ENCODE results near the gene C3orf18. TPM values are rescaled to one million over a fixed set of nuclear protein-coding genes. Genes with fewer than 3 reads are reported as not detected.

C3orf18 gene
- total RNA-seq, 5 donors from 2014 or later (not counting 1 experiment from before 2014, with no cell fraction given), result 15.3 to 24.7 (median 19.5) TPM

GRCh38 chr3:50600141-50600753 lies 32.7 kb upstream of the C3orf18 start:
- Histone ChIP-seq H3K27ac (ENCODE audit: low read length) (peak overlapping the region; percentile 76), H3K9me3 (no peaks in the 10 kb centered on the region), H3K4me1 (ENCODE audit: control insufficient read depth in 1 of 2, extremely low read depth in 1 of 2, insufficient read depth in 2 of 2, low read length in 2 of 2) (peaks cover 46 to 72% of the 10 kb centered on the region in 2 experiments), H3K36me3 (ENCODE audit: control insufficient read depth in 2 of 2, extremely low read depth in 1 of 2, insufficient read depth in 1 of 2, low read length in 1 of 2) (peaks cover 0 to 30% of the 10 kb centered on the region in 2 donors), H3K4me3 (ENCODE audit: control insufficient read depth in 1 of 2, extremely low read depth in 1 of 2, low read length in 1 of 2) (peak overlapping the region in 1 of 2 donors; percentile 5), H3K27me3 (replicated peaks in 1 of 2; ENCODE audit: control insufficient read depth in 2 of 2, extremely low read depth in 1 of 2, insufficient read depth in 2 of 2, low read length in 1 of 2) (no peaks in the 10 kb centered on the region)
- H3K36me3 Mint-ChIP-seq, result peaks cover 16% of the 10 kb centered on the region
- ChIA-PET CTCF (no interaction called here), POLR2A (no interaction called here)
- H3K4me1 Mint-ChIP-seq, result peaks cover 71 to 82% (median 78%) of the 10 kb centered on the region in 3 donors
- H3K9me3 Mint-ChIP-seq, result no peaks in the 10 kb centered on the region
- ATAC-seq (replicated peaks in 1 of 4) (no peak), DNase-seq (no peak)
- 82% methylated on average over 6 of the region's 9 CpGs for WGBS (ENCODE audit: insufficient coverage)
- no peaks in the 10 kb centered on the region for H3K27me3 Mint-ChIP-seq
- peak overlapping the region in 1 of 3 donors; percentile 93 for H3K4me3 Mint-ChIP-seq
- H3K27ac Mint-ChIP-seq, result peak overlapping the region; percentile 99 to 100

GRCh38 chr3:50599716-50600118 lies 32.2 kb upstream of the C3orf18 start:
- peaks cover 70 to 82% (median 78%) of the 10 kb centered on the region in 3 donors for H3K4me1 Mint-ChIP-seq
- Histone ChIP-seq H3K9me3 (no peaks in the 10 kb centered on the region), H3K27ac (ENCODE audit: low read length) (peak overlapping the region; percentile 76), H3K27me3 (replicated peaks in 1 of 2; ENCODE audit: control insufficient read depth in 2 of 2, extremely low read depth in 1 of 2, insufficient read depth in 2 of 2, low read length in 1 of 2) (no peaks in the 10 kb centered on the region), H3K4me1 (ENCODE audit: control insufficient read depth in 1 of 2, extremely low read depth in 1 of 2, insufficient read depth in 2 of 2, low read length in 2 of 2) (peaks cover 41 to 68% of the 10 kb centered on the region in 2 experiments), H3K4me3 (ENCODE audit: control insufficient read depth in 1 of 2, extremely low read depth in 1 of 2, low read length in 1 of 2) (peak overlapping the region in 1 of 2 donors; percentile 5), H3K36me3 (ENCODE audit: control insufficient read depth in 2 of 2, extremely low read depth in 1 of 2, insufficient read depth in 1 of 2, low read length in 1 of 2) (peaks cover 0 to 24% of the 10 kb centered on the region in 2 donors)
- ChIA-PET POLR2A (no interaction called here), CTCF (no interaction called here)
- H3K27me3 Mint-ChIP-seq, result no peaks in the 10 kb centered on the region
- WGBS (ENCODE audit: insufficient coverage), result 100% methylated on average over 1 of the region's 1 CpG
- H3K9me3 Mint-ChIP-seq, result no peaks in the 10 kb centered on the region
- no peak for ATAC-seq (replicated peaks in 1 of 4)
- H3K36me3 Mint-ChIP-seq, result peaks cover 12% of the 10 kb centered on the region
- H3K27ac Mint-ChIP-seq, result peak overlapping the region; percentile 99 to 100
- DNase-seq, result no peak
- H3K4me3 Mint-ChIP-seq, result peak overlapping the region in 1 of 3 donors; percentile 93

GRCh38 chr3:50599115-50599715 lies 31.7 kb upstream of the C3orf18 start:
- Mint-ChIP-seq H3K4me3 (peak overlapping the region in 1 of 3 donors; percentile 93), H3K36me3 (peaks cover 9% of the 10 kb centered on the region), H3K9me3 (no peaks in the 10 kb centered on the region), H3K27ac (peak overlapping the region; percentile 99 to 100), H3K27me3 (no peaks in the 10 kb centered on the region), H3K4me1 (peaks cover 70 to 82% (median 78%) of the 10 kb centered on the region in 3 donors)
- Histone ChIP-seq H3K27ac (ENCODE audit: low read length) (no peak overlapping the region), H3K36me3 (ENCODE audit: control insufficient read depth in 2 of 2, extremely low read depth in 1 of 2, insufficient read depth in 1 of 2, low read length in 1 of 2) (peaks cover 0 to 19% of the 10 kb centered on the region in 2 donors), H3K4me1 (ENCODE audit: control insufficient read depth in 1 of 2, extremely low read depth in 1 of 2, insufficient read depth in 2 of 2, low read length in 2 of 2) (peaks cover 37 to 68% of the 10 kb centered on the region in 2 experiments), H3K9me3 (no peaks in the 10 kb centered on the region), H3K4me3 (ENCODE audit: control insufficient read depth in 1 of 2, extremely low read depth in 1 of 2, low read length in 1 of 2) (no peak overlapping the region), H3K27me3 (replicated peaks in 1 of 2; ENCODE audit: control insufficient read depth in 2 of 2, extremely low read depth in 1 of 2, insufficient read depth in 2 of 2, low read length in 1 of 2) (no peaks in the 10 kb centered on the region)
- CTCF ChIA-PET, result interaction anchor here in 1 of 2 donors (1.1 kb wide), 1 partner anchor 28 kb away, joined by 10 read pairs; no protein-coding TSS in a partner anchor
- ATAC-seq (replicated peaks in 1 of 4) (no peak), DNase-seq (no peak)
- 98% methylated on average over 5 of the region's 6 CpGs for WGBS (ENCODE audit: insufficient coverage)
- POLR2A ChIA-PET, result no interaction called here

GRCh38 chr3:50594253-50594785 lies 26.8 kb upstream of the C3orf18 start:
- ChIA-PET CTCF (interaction anchor here in 1 of 2 donors (0.8 kb wide), 1 partner anchor 18 kb away, joined by 3 read pairs; the partner anchor contains the start of gene CISH), POLR2A (interaction anchor here in 1 of 2 donors (1.3 kb wide), 1 partner anchor 15 kb away, joined by 6 read pairs; no protein-coding TSS in a partner anchor)
- no peaks in the 10 kb centered on the region for H3K9me3 Mint-ChIP-seq
- peaks cover 0 to 3% of the 10 kb centered on the region in 2 donors for H3K36me3 ChIP-seq (ENCODE audit: control insufficient read depth in 2 of 2, extremely low read depth in 1 of 2, insufficient read depth in 1 of 2, low read length in 1 of 2)
- ATAC-seq (replicated peaks in 1 of 4) (no peak), DNase-seq (no peak)
- H3K4me3 Mint-ChIP-seq, result no peak overlapping the region
- H3K27ac ChIP-seq (ENCODE audit: low read length), result no peak overlapping the region
- no peak overlapping the region for H3K4me3 ChIP-seq (ENCODE audit: control insufficient read depth in 1 of 2, extremely low read depth in 1 of 2, low read length in 1 of 2)
- peaks cover 56 to 81% (median 71%) of the 10 kb centered on the region in 3 donors for H3K4me1 Mint-ChIP-seq
- H3K9me3 ChIP-seq, result no peaks in the 10 kb centered on the region
- peak overlapping the region; percentile 96 to 98 for H3K27ac Mint-ChIP-seq
- peaks cover 21 to 61% of the 10 kb centered on the region in 2 experiments for H3K4me1 ChIP-seq (ENCODE audit: control insufficient read depth in 1 of 2, extremely low read depth in 1 of 2, insufficient read depth in 2 of 2, low read length in 2 of 2)
- no CpG with 5 or more reads among the region's 2 CpGs for WGBS (ENCODE audit: insufficient coverage)
- no peaks in the 10 kb centered on the region for H3K36me3 Mint-ChIP-seq
- no peaks in the 10 kb centered on the region for H3K27me3 ChIP-seq (replicated peaks in 1 of 2; ENCODE audit: control insufficient read depth in 2 of 2, extremely low read depth in 1 of 2, insufficient read depth in 2 of 2, low read length in 1 of 2)
- H3K27me3 Mint-ChIP-seq, result no peaks in the 10 kb centered on the region

GRCh38 chr3:50592568-50592967 lies 25.0 kb upstream of the C3orf18 start:
- WGBS (ENCODE audit: insufficient coverage), result 20% methylated on average over 1 of the region's 5 CpGs
- H3K4me3 Mint-ChIP-seq, result peak overlapping the region in 1 of 3 donors; percentile 64
- peaks cover 67 to 84% (median 78%) of the 10 kb centered on the region in 3 donors for H3K4me1 Mint-ChIP-seq
- DNase-seq (no peak), ATAC-seq (replicated peaks in 1 of 4) (no peak)
- CTCF ChIA-PET, result interaction anchor here in 1 of 2 donors (0.7 to 3.8 kb wide), 2 partner anchors 20 to 293 kb away, joined by 3 to 36 read pairs; partner anchors contain the start of gene CISH
- Histone ChIP-seq H3K36me3 (ENCODE audit: control insufficient read depth in 2 of 2, extremely low read depth in 1 of 2, insufficient read depth in 1 of 2, low read length in 1 of 2) (peaks cover 0 to 3% of the 10 kb centered on the region in 2 donors), H3K4me3 (ENCODE audit: control insufficient read depth in 1 of 2, extremely low read depth in 1 of 2, low read length in 1 of 2) (no peak overlapping the region), H3K9me3 (no peaks in the 10 kb centered on the region), H3K27me3 (replicated peaks in 1 of 2; ENCODE audit: control insufficient read depth in 2 of 2, extremely low read depth in 1 of 2, insufficient read depth in 2 of 2, low read length in 1 of 2) (no peaks in the 10 kb centered on the region), H3K4me1 (ENCODE audit: control insufficient read depth in 1 of 2, extremely low read depth in 1 of 2, insufficient read depth in 2 of 2, low read length in 2 of 2) (peaks cover 26 to 68% of the 10 kb centered on the region in 2 experiments), H3K27ac (ENCODE audit: low read length) (peak overlapping the region; percentile 28)
- H3K9me3 Mint-ChIP-seq, result no peaks in the 10 kb centered on the region
- POLR2A ChIA-PET, result no interaction called here
- H3K36me3 Mint-ChIP-seq, result no peaks in the 10 kb centered on the region
- H3K27me3 Mint-ChIP-seq, result no peaks in the 10 kb centered on the region
- peak overlapping the region; percentile 96 to 98 for H3K27ac Mint-ChIP-seq

- Histone ChIP-seq H3K36me3 (ENCODE audit: control insufficient read depth in 2 of 2, extremely low read depth in 1 of 2, insufficient read depth in 1 of 2, low read length in 1 of 2) (no peaks in the 10 kb centered on the region), H3K4me1 (ENCODE audit: control insufficient read depth in 1 of 2, extremely low read depth in 1 of 2, insufficient read depth in 2 of 2, low read length in 2 of 2) (peaks cover 26 to 78% of the 10 kb centered on the region in 2 experiments), H3K27me3 (replicated peaks in 1 of 2; ENCODE audit: control insufficient read depth in 2 of 2, extremely low read depth in 1 of 2, insufficient read depth in 2 of 2, low read length in 1 of 2) (no peaks in the 10 kb centered on the region), H3K27ac (ENCODE audit: low read length) (peak overlapping the region; percentile 86), H3K9me3 (no peaks in the 10 kb centered on the region), H3K4me3 (ENCODE audit: control insufficient read depth in 1 of 2, extremely low read depth in 1 of 2, low read length in 1 of 2) (no peak overlapping the region)
- CTCF ChIA-PET, result interaction anchor here (0.5 to 4.6 kb wide), 13 partner anchors 10 to 780 kb away, joined by 3 to 40 read pairs (median 6); partner anchors contain the start of genes C3orf18 (in 1 of the 2), CISH (in 1 of the 2), HEMK1 (in 1 of the 2) and MAPKAPK3 (in 1 of the 2)
- ATAC-seq (replicated peaks in 1 of 4) (peak; percentile 17 to 38 (median 28)), DNase-seq (no peak)
- Mint-ChIP-seq H3K4me1 (peaks cover 73 to 92% (median 89%) of the 10 kb centered on the region in 3 donors), H3K27me3 (no peaks in the 10 kb centered on the region), H3K9me3 (no peaks in the 10 kb centered on the region), H3K27ac (peak overlapping the region; percentile 96 to 98), H3K4me3 (peak overlapping the region in 2 of 3 donors; percentile 67 to 69), H3K36me3 (no peaks in the 10 kb centered on the region)
- 47% methylated on average over 3 of the region's 9 CpGs for WGBS (ENCODE audit: insufficient coverage)
- POLR2A ChIA-PET, result interaction anchor here in 1 of 2 donors (0.6 kb wide), 2 partner anchors 9 to 758 kb away, joined by 3 read pairs; no protein-coding TSS in a partner anchor
Measured at GRCh38 chr3:50591196-50591741, 23.7 kb upstream of the C3orf18 start.
